A549 (cell line): ENCODE results near the gene TEPSIN.

ENCODE experiments used
- CBX2 ChIP-seq: fragments of 200-600 bp; sonication (generic); IDR thresholded peaks from 2 replicates; pipeline ENCODE4 v1.6.1; 2016; ENCODE audit warnings: low read depth, mild to moderate bottlenecking, borderline replicate concordance
- CTCF ChIP-seq: fragments of >200 bp; sonication (Bioruptor Twin); formaldehyde crosslinking; IDR thresholded peaks from 3 replicates; pipeline ENCODE4 v1.5.1; 2016
- JUN ChIP-seq, 2 experiments: fragments of >200 bp; sonication (Bioruptor Twin); formaldehyde crosslinking; IDR thresholded peaks; 2 replicates in 1 of 2; 3 replicates in 1 of 2; pipeline ENCODE4 v1.6.1; 2016 to 2017
- JUNB ChIP-seq: fragments of >200 bp; sonication (Bioruptor Twin); formaldehyde crosslinking; IDR thresholded peaks from 2 replicates; pipeline ENCODE4 v1.6.1; 2016
- MAX ChIP-seq: IDR thresholded peaks from 2 replicates; pipeline ENCODE4 v1.6.1; 2012
- REST ChIP-seq: fragments of 200-600 bp; sonication (generic); IDR thresholded peaks from 2 replicates; pipeline ENCODE4 v1.6.1; 2016; ENCODE audit warnings: antibody characterized with exemption, mild to moderate bottlenecking, moderate library complexity

GRCh38 chr17:81228834-81229665 lies 9.8 kb downstream of the TEPSIN start:
- TF ChIP-seq CTCF (no peak), MAX (no peak), JUN (IDR thresholded peaks at IDR 0.05) (no peak), CBX2 (no peak), JUNB (no peak), REST (no peak)
